ENCODE results near the gene ETV2. TPM values are rescaled to one million over a fixed set of nuclear protein-coding genes. Genes with fewer than 3 reads are reported as not detected.

ETV2 gene
- polyA plus RNA-seq, 1 donor from 2014 or later = 0.58 TPM

DNA sequence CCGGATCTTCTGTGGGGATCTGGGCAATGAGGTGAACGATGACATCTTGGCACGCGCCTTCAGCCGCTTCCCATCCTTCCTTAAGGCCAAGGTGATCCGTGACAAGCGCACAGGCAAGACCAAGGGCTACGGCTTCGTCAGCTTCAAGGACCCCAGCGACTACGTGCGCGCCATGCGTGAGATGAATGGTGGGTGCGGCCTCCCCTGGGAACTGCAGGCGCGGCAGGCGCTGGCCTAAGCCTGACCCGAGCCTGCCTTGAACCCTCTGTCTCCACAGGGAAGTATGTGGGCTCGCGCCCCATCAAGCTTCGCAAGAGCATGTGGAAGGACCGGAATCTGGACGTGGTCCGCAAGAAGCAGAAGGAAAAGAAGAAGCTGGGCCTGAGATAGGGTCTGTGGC, 4.4 kb upstream of the ETV2 start:
- Histone ChIP-seq H3F3A (ENCODE audit: insufficient read depth, low read length, poor library complexity, severe bottlenecking) (no peaks in the 10 kb centered on the region), H3K27ac (ENCODE audit: low read length) (no peak overlapping the region), H3K9me3 (ENCODE audit: low read length) (no peaks in the 10 kb centered on the region), H3K9ac (ENCODE audit: low read length) (no peak overlapping the region), H3K27me3 (ENCODE audit: insufficient read depth, low read depth, low read length) (no peaks in the 10 kb centered on the region), H4K20me1 (ENCODE audit: insufficient read depth) (no peaks in the 10 kb centered on the region), H3K36me3 (ENCODE audit: insufficient read depth, low read length) (no peaks in the 10 kb centered on the region), H3K79me2 (replicated peaks; ENCODE audit: insufficient read depth, low read length) (no peaks in the 10 kb centered on the region), H3K9me2 (ENCODE audit: insufficient read depth, low read length) (no peaks in the 10 kb centered on the region), H2AFZ (ENCODE audit: low read depth, low read length) (no peak overlapping the region), H3K4me3 (ENCODE audit: low read length) (no peak overlapping the region), H3K4me2 (ENCODE audit: low read length) (no peak overlapping the region)
- TF ChIP-seq, protein P1, sequence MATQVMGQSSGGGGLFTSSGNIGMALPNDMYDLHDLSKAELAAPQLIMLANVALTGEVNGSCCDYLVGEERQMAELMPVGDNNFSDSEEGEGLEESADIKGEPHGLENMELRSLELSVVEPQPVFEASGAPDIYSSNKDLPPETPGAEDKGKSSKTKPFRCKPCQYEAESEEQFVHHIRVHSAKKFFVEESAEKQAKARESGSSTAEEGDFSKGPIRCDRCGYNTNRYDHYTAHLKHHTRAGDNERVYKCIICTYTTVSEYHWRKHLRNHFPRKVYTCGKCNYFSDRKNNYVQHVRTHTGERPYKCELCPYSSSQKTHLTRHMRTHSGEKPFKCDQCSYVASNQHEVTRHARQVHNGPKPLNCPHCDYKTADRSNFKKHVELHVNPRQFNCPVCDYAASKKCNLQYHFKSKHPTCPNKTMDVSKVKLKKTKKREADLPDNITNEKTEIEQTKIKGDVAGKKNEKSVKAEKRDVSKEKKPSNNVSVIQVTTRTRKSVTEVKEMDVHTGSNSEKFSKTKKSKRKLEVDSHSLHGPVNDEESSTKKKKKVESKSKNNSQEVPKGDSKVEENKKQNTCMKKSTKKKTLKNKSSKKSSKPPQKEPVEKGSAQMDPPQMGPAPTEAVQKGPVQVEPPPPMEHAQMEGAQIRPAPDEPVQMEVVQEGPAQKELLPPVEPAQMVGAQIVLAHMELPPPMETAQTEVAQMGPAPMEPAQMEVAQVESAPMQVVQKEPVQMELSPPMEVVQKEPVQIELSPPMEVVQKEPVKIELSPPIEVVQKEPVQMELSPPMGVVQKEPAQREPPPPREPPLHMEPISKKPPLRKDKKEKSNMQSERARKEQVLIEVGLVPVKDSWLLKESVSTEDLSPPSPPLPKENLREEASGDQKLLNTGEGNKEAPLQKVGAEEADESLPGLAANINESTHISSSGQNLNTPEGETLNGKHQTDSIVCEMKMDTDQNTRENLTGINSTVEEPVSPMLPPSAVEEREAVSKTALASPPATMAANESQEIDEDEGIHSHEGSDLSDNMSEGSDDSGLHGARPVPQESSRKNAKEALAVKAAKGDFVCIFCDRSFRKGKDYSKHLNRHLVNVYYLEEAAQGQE (IDR thresholded peaks at IDR 0.05; ENCODE audit: borderline replicate concordance) = no peak
- TF ChIP-seq, protein P2, sequence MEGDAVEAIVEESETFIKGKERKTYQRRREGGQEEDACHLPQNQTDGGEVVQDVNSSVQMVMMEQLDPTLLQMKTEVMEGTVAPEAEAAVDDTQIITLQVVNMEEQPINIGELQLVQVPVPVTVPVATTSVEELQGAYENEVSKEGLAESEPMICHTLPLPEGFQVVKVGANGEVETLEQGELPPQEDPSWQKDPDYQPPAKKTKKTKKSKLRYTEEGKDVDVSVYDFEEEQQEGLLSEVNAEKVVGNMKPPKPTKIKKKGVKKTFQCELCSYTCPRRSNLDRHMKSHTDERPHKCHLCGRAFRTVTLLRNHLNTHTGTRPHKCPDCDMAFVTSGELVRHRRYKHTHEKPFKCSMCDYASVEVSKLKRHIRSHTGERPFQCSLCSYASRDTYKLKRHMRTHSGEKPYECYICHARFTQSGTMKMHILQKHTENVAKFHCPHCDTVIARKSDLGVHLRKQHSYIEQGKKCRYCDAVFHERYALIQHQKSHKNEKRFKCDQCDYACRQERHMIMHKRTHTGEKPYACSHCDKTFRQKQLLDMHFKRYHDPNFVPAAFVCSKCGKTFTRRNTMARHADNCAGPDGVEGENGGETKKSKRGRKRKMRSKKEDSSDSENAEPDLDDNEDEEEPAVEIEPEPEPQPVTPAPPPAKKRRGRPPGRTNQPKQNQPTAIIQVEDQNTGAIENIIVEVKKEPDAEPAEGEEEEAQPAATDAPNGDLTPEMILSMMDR (IDR thresholded peaks at IDR 0.05; ENCODE audit: poor library complexity, severe bottlenecking) = no peak
- no peak for TF ChIP-seq RAD21 (conservative IDR thresholded peaks at IDR 0.05)
- TF ChIP-seq SMC3 (conservative IDR thresholded peaks at IDR 0.05; ENCODE audit: poor library complexity) = no peak
- TF ChIP-seq EP300 (conservative IDR thresholded peaks at IDR 0.05; ENCODE audit: poor library complexity, severe bottlenecking) = no peak
- no peak for TF ChIP-seq MXI1 (conservative IDR thresholded peaks at IDR 0.05; ENCODE audit: poor library complexity, severe bottlenecking)
- no peak for TF ChIP-seq POLR2AphosphoS5 (IDR thresholded peaks at IDR 0.05)
- TF ChIP-seq TAF1 (IDR thresholded peaks at IDR 0.05; ENCODE audit: low read depth) = no peak
- no peak for TF ChIP-seq EZH2 (IDR thresholded peaks at IDR 0.05; ENCODE audit: borderline replicate concordance, insufficient read depth, low read length, poor library complexity, severe bottlenecking)

DNA sequence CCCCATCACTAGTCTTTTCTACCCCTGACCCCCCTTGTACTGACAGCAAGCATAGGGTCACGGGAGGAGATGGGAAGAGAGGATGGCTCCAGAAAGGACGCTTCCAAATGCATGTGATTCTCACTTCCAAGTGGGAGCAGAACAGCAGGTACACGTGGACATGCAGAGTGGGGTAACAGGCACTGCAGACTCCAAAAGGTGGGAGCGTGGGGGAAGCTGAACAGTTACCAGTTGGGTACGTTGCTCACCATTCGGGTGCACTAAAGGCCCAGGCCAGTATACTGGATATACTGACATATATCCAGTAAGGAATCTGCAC, 2.3 kb upstream of the ETV2 start:
- Histone ChIP-seq H3K4me2 (ENCODE audit: low read length) (no peak overlapping the region), H3K4me3 (ENCODE audit: low read length) (no peak overlapping the region), H3K9me3 (ENCODE audit: low read length) (no peaks in the 10 kb centered on the region), H3K9me2 (ENCODE audit: insufficient read depth, low read length) (no peaks in the 10 kb centered on the region), H3K79me2 (replicated peaks; ENCODE audit: insufficient read depth, low read length) (no peaks in the 10 kb centered on the region), H3K36me3 (ENCODE audit: insufficient read depth, low read length) (no peaks in the 10 kb centered on the region), H2AFZ (ENCODE audit: low read depth, low read length) (no peak overlapping the region), H4K20me1 (ENCODE audit: insufficient read depth) (no peaks in the 10 kb centered on the region), H3K9ac (ENCODE audit: low read length) (no peak overlapping the region), H3K27ac (ENCODE audit: low read length) (no peak overlapping the region), H3K27me3 (ENCODE audit: insufficient read depth, low read depth, low read length) (peaks cover 10% of the 10 kb centered on the region), H3F3A (ENCODE audit: insufficient read depth, low read length, poor library complexity, severe bottlenecking) (no peaks in the 10 kb centered on the region)
- TF ChIP-seq SMC3 (conservative IDR thresholded peaks at IDR 0.05; ENCODE audit: poor library complexity) (no peak), RAD21 (conservative IDR thresholded peaks at IDR 0.05) (no peak), MXI1 (conservative IDR thresholded peaks at IDR 0.05; ENCODE audit: poor library complexity, severe bottlenecking) (no peak), POLR2AphosphoS5 (IDR thresholded peaks at IDR 0.05) (no peak), EZH2 (IDR thresholded peaks at IDR 0.05; ENCODE audit: borderline replicate concordance, insufficient read depth, low read length, poor library complexity, severe bottlenecking) (no peak), EP300 (conservative IDR thresholded peaks at IDR 0.05; ENCODE audit: poor library complexity, severe bottlenecking) (no peak), TAF1 (IDR thresholded peaks at IDR 0.05; ENCODE audit: low read depth) (no peak)
- TF ChIP-seq, protein P2 (IDR thresholded peaks at IDR 0.05; ENCODE audit: poor library complexity, severe bottlenecking) = no peak
- TF ChIP-seq, protein P1 (IDR thresholded peaks at IDR 0.05; ENCODE audit: borderline replicate concordance) = no peak
